Adrenal gland (tissue), 12 donors: ENCODE results near the gene A4GALT. TPM values are rescaled to one million over a fixed set of nuclear protein-coding genes. Genes with fewer than 3 reads are reported as not detected.
A peak's percentile ranks its signal among the peaks of the same experiment; 100 is the strongest.

Experiments used
- DNase-seq, 7 donors: peaks; one replicate each; pipeline ENCODE4 v3.0.0-alpha.2; 2019 to 2020
- H3K27ac ChIP-seq, 5 donors: fragments of 200-600 bp; sonication (generic) in 4 of 5; 1 replicate in 3 of 5; 2 replicates in 2 of 5; pipeline versions ENCODE4 v1.5.1 to v1.8.0; 2016 to 2020; ENCODE audit warnings: mild to moderate bottlenecking in 1 of 5
- H3K27me3 ChIP-seq: fragments of 200-600 bp; 2 replicates; pipeline ENCODE4 v1.8.0; 2021
- H3K36me3 ChIP-seq, 2 donors: fragments of 200-600 bp; replicated peaks in 1 of 2; 1 replicate in 1 of 2; 2 replicates in 1 of 2; pipeline versions ENCODE4 v1.5.1 to v1.8.0; 2018 to 2022
- H3K4me1 ChIP-seq, 2 donors: fragments of 200-600 bp; replicated peaks in 1 of 2; 1 replicate in 1 of 2; 2 replicates in 1 of 2; pipeline versions ENCODE4 v1.5.1 to v1.8.0; 2018 to 2021
- H3K4me3 ChIP-seq, 4 donors: fragments of 200-600 bp; sonication (generic) in 3 of 4; one replicate each; pipeline ENCODE4 v1.5.1; 2016 to 2018
- H3K9me3 ChIP-seq, 3 donors: fragments of 200-600 bp; sonication (generic) in 1 of 3; replicated peaks in 1 of 3; 1 replicate in 2 of 3; 2 replicates in 1 of 3; pipeline versions ENCODE4 v1.5.1 to v1.8.0; 2016 to 2021
- CTCF ChIP-seq, 6 experiments: fragments of 450-650 bp in 4 of 6; fragments of 200-600 bp in 2 of 6; sonication (generic) in 1 of 6; IDR thresholded peaks; 1 replicate in 5 of 6; 2 replicates in 1 of 6; pipeline versions ENCODE4 v1.5.1 to v1.8.0; 2016 to 2021; ENCODE audit warnings: antibody characterized with exemption in 6 of 6, mild to moderate bottlenecking in 2 of 6, moderate library complexity in 1 of 6
- POLR2A ChIP-seq, 2 donors: fragments of 450-650 bp; IDR thresholded peaks; one replicate each; pipeline ENCODE4 v1.6.1; 2017; ENCODE audit warnings: antibody characterized with exemption in 2 of 2, mild to moderate bottlenecking in 2 of 2, moderate library complexity in 1 of 2
- WGBS, 4 donors: extraction: QIAGEN DNeasy Blood & Tissue Kit in 2 of 4; methylation state at CpG; one replicate each; pipeline versions ENCODE4 v1.1.5 to v1.1.7; 2013 to 2017; 5-methylcytosine and 5-hydroxymethylcytosine counted together
- intact Hi-C, 2 donors: fragments of 100-400 bp; cut with DNase I; formaldehyde crosslinking; loops; one replicate each; pipeline versions ENCODE4 v1.14.1 to v1.15.0; 2022 to 2023
- polyA plus RNA-seq, 3 donors: library from polyadenylated mRNA; stranded (reverse); fragments of 200-250 nt in 2 of 3; fragments of 350-450 nt in 1 of 3; fragmentation: Illumina TruSeq in 1 of 3; extraction: RNeasy Lipid Tissue Mini Kit (QIAGEN cat#74804) in 1 of 3; gene quantifications; one replicate each; pipeline ENCODE4 v1.2.3, GENCODE V29; 2013 to 2014
- total RNA-seq, 9 donors: library from RNA; depleted of rRNA in 4 of 9; stranded (reverse); fragments of >200 nt in 4 of 9; fragments of 120-200 nt in 1 of 9; fragmentation: NEBNext Ultra II Directional in 1 of 9; extraction: Animal tissue kit (Norgen Biotek cat#: 25700) in 1 of 9; gene quantifications; one replicate each; pipeline versions ENCODE4 v1.1.0 to v1.2.4, GENCODE V29; 2013 to 2023
- donor health status: healthy with polysubstance abuse.
- donor health status: Bipolar disorder and iron deficiency.
- donor health status: DM: yes; HTN: yes; CAD: no.
- donor health status: DM: no; HTN: no; CAD: no.
- donor health status: DM: no; HTN: no; CAD: no.
- donor health status: DM: yes; HTN: yes; CAD: no.

A4GALT gene
- total and polyA plus RNA-seq, 12 donors: 1.9 to 29.8 (median 17.4) TPM

DNA sequence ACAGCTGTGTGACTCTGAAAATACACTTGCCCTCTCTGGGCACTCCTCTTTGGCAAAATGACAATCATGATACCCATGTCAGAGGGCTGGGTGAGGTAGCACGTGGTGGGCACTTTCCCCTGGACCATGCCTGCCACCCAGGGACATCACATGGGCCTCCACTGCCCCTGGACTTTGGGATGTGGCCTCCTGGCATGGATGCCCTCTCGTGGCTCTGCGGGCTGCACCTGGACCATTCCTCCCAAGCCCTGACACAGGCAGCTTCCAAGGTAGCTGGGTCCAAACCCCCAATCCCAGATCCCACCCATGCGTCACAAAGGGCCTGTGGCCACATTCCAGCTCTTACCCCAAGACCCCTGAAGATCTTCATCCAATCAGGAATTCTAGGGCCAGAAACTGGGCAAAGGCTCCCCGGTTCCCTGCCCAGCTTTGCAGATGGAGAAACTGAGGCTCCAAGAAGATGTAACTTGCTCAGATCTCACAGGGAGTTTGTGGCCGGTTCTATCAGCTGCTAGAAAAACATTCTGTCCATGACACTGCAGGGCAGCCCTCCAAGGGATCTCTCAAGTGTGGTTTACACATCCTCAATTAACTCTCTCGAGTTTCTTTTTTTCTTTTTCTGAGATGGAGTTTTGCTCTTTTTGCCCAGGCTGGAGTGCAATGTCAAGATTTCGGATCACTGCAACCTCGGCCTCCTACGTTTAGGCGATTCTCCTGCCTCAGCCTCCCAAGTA is 36.0 kb downstream of the A4GALT start:
- H3K4me3 ChIP-seq: no peak overlapping the region
- TF ChIP-seq POLR2A (IDR thresholded peaks at IDR 0.05): no peak
- no peak for TF ChIP-seq CTCF (IDR thresholded peaks at IDR 0.05)
- DNase-seq: peak in 1 of 7 donors; percentile 35
- peak overlapping the region in 2 of 5 donors; percentile 52 to 71 for H3K27ac ChIP-seq
- H3K4me1 ChIP-seq: peaks cover 0 to 55% of the 10 kb centered on the region in 2 donors
- intact Hi-C loops: no loop called here
- H3K36me3 ChIP-seq: no peaks in the 10 kb centered on the region
- 79 to 96% (median 83%) methylated on average over 8 to 11 of the region's 11 CpGs for WGBS, 4 donors
- H3K9me3 ChIP-seq: no peaks in the 10 kb centered on the region
- H3K27me3 ChIP-seq: no peaks in the 10 kb centered on the region

DNA sequence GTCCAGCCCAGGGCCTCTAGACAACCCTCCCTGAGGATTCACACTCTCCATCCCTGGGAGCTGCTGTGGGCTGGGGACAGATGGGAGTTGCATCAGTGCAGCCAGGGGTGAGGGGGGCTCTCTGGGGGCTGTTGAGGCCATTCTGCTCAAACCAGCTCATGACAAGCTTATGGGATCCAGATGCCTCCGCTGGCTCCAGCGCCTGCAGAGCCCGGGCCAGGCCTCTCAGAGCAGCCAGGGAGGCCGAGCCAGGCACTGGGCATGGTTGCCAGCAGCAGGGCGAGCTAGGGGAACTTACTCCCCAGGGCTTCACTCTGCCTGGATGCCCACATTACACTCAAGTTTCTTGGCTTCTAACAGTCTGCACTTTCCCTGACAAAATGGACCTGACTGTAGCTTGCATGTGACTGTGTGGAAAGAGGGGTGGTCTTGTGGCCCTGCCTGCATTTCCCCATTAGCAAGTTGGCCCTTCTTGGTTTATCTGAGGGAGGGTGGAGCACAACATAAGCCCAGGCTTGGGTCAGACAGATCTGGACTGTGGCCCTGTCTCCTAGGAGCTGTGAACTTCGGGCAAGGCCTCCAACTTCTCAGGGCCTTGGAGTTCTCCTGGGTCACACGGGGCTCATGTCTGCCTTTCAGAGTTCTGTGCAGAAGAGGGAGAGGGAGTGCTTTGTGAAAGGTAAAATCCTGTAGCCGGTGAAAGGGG is 36.9 kb downstream of the A4GALT start:
- Histone ChIP-seq H3K4me1 (peaks cover 0 to 46% of the 10 kb centered on the region in 2 donors), H3K9me3 (no peaks in the 10 kb centered on the region), H3K36me3 (no peaks in the 10 kb centered on the region), H3K27ac (peak overlapping the region in 2 of 5 donors; percentile 52 to 71), H3K4me3 (no peak overlapping the region), H3K27me3 (no peaks in the 10 kb centered on the region)
- TF ChIP-seq CTCF (IDR thresholded peaks at IDR 0.05): no peak
- no peak for TF ChIP-seq POLR2A (IDR thresholded peaks at IDR 0.05)
- peak in 1 of 7 donors; percentile 38 for DNase-seq
- intact Hi-C loops: no loop called here
- 56 to 70% (median 64%) methylated on average over 3 to 8 of the region's 8 CpGs for WGBS, 4 donors

DNA sequence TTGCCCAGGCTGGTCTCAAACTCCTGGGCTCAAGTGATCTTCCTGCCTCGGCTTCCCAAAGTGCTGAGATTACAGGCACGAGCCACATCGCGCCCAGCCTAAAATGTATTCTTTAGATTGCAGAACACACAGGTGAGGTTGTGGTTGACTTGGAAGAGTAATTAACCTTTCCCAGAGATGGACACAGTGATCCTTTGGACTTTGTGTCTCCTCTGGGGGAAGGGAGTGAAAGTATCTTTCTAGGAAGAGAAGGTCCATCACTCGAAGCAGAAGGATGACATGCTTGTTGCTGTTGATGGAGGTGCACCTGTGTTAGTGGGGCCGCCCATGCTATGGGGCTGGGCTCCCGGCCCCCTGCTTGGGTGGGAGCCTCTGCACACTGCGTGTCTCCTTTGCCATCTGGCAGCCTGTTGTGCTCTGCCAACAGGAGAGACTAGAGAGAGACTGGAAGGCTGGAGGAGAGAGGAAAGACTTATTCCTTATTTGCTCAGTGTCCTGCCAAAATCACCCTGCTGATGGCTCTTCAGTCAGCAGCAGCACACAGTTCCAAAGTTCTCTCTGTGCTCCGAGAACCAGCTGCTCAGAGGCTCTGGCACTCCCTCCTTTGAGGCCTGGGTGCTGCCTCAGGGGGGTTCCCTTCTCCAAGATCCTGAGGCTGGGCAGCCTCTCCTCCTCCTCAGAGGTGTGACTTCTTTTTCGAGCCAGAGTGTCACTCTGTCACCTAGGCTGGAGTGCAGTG is 38.4 kb downstream of the A4GALT start:
- H3K4me1 ChIP-seq: peaks cover 0 to 35% of the 10 kb centered on the region in 2 donors
- H3K36me3 ChIP-seq: no peaks in the 10 kb centered on the region
- no peaks in the 10 kb centered on the region for H3K9me3 ChIP-seq
- H3K27me3 ChIP-seq: no peaks in the 10 kb centered on the region
- 69 to 80% (median 76%) methylated on average over 9 to 10 of the region's 10 CpGs for WGBS, 4 donors
- TF ChIP-seq CTCF (IDR thresholded peaks at IDR 0.05) (no peak), POLR2A (IDR thresholded peaks at IDR 0.05) (no peak)
- H3K4me3 ChIP-seq: no peak overlapping the region
- no peak for DNase-seq
- peak overlapping the region in 1 of 5 donors; percentile 52 for H3K27ac ChIP-seq
- intact Hi-C loops: no loop called here

- Histone ChIP-seq H3K4me3 (no peak overlapping the region), H3K36me3 (no peaks in the 10 kb centered on the region), H3K27ac (peak overlapping the region in 2 of 5 donors; percentile 49 to 77), H3K9me3 (no peaks in the 10 kb centered on the region), H3K4me1 (peaks cover 0 to 23% of the 10 kb centered on the region in 2 donors), H3K27me3 (no peaks in the 10 kb centered on the region)
- TF ChIP-seq POLR2A (IDR thresholded peaks at IDR 0.05) (no peak), CTCF (IDR thresholded peaks at IDR 0.05) (no peak)
- peak in 5 of 7 donors; percentile 37 to 79 (median 69) for DNase-seq
- WGBS, 4 donors: 67 to 94% (median 75%) methylated on average over 5 to 8 of the region's 8 CpGs
- intact Hi-C loops: no loop called here
Measured at GRCh38 chr22:42680648-42681047, 40.0 kb downstream of the A4GALT start.
